ENCODE data around the gene HBG2. TPM values are rescaled to one million over a fixed set of nuclear protein-coding genes. Genes with fewer than 3 reads are reported as not detected.

Gene HBG2
- total and polyA plus RNA-seq, 9 of the 15 experiments (the other 6 are each of a cell fraction or from before 2014, with no cell fraction given): 1,626 to 58,619 (median 10,515) TPM

- TF ChIP-seq CBFB (CRISPR knock-in tag; IDR thresholded peaks at IDR 0.05) (no peak), HNRNPH1 (optimal IDR thresholded peaks at IDR 0.05; ENCODE audit: low read depth, low read length) (no peak), BRF2 (IDR thresholded peaks at IDR 0.05; ENCODE audit: borderline replicate concordance, insufficient read depth, insufficient read length) (no peak), SMC3 (conservative IDR thresholded peaks at IDR 0.05; ENCODE audit: insufficient read depth, low read depth, low read length) (no peak), E2F6 (IDR thresholded peaks at IDR 0.05; ENCODE audit: borderline replicate concordance in 1 of 2, extremely low read depth in 1 of 2, insufficient read depth in 1 of 2, insufficient read length in 1 of 2, low read depth in 1 of 2, low read length in 1 of 2, poor library complexity in 1 of 2, severe bottlenecking in 1 of 2) (no peak), ZNF740 (CRISPR knock-in tag; IDR thresholded peaks at IDR 0.05) (no peak), ZNF740 (tag; IDR thresholded peaks at IDR 0.05) (no peak), GTF2F1 (IDR thresholded peaks at IDR 0.05; ENCODE audit: low read depth, low read length) (no peak), FOXK2 (conservative IDR thresholded peaks at IDR 0.05 in 1 of 2, IDR thresholded peaks at IDR 0.05 in 1 of 2; ENCODE audit: low read depth in 2 of 2) (no peak), ZNF384 (IDR thresholded peaks at IDR 0.05; ENCODE audit: low read depth, low read length) (no peak), ZNF318 (IDR thresholded peaks at IDR 0.05; ENCODE audit: borderline replicate concordance in 1 of 2, low read depth in 1 of 2) (no peak), E2F4 (CRISPR knock-in tag; IDR thresholded peaks at IDR 0.05; ENCODE audit: low read depth) (no peak), DIDO1 (tag; IDR thresholded peaks at IDR 0.05; ENCODE audit: low read depth) (no peak)
Observed at GRCh38 chr11:5267033-5267563, 12.5 kb upstream of the HBG2 start (continued).
